Activated naive CD4-positive, alpha-beta T cell treated with anti-CD3 and anti-CD28 coated beads, Interleukin-2, amount 10 ng/mL, durations not matched to agents 7 days and 5 days (primary cell): Measurements from ENCODE around the gene SIPA1.
"Not testable (repeated sequence)": the region's sequence is repeated elsewhere in the genome, so short reads cannot be mapped to it uniquely, and the experiment has no call there.

ENCODE experiments used
- CTCF ChIA-PET: fragments of 350-600 bp; sonication (Branson Sonifier 250); formaldehyde crosslinking; loops from one replicate; lab custom pipeline; 2021; ENCODE audit warnings: antibody characterized with exemption; lab: Charles Lee
- DNase-seq: peaks from one replicate; pipeline ENCODE4 v3.0.0-alpha.2; 2020
- H3K27ac Mint-ChIP-seq: one replicate; pipeline ENCODE4 v1.8.0; 2021; ENCODE audit warnings: mild to moderate bottlenecking, moderate library complexity, mixed read lengths
- H3K27me3 Mint-ChIP-seq: one replicate; pipeline ENCODE4 v1.8.0; 2021; ENCODE audit warnings: mild to moderate bottlenecking, mixed read lengths
- H3K36me3 Mint-ChIP-seq: one replicate; pipeline ENCODE4 v1.8.0; 2021; ENCODE audit warnings: mixed read lengths
- H3K4me1 Mint-ChIP-seq: one replicate; pipeline ENCODE4 v1.8.0; 2021; ENCODE audit warnings: mixed read lengths
- H3K4me3 Mint-ChIP-seq: one replicate; pipeline ENCODE4 v1.8.0; 2021; ENCODE audit warnings: mild to moderate bottlenecking, moderate library complexity, mixed read lengths
- H3K9me3 Mint-ChIP-seq: one replicate; pipeline ENCODE4 v1.8.0; 2021; ENCODE audit warnings: mixed read lengths

SIPA1 gene

DNA sequence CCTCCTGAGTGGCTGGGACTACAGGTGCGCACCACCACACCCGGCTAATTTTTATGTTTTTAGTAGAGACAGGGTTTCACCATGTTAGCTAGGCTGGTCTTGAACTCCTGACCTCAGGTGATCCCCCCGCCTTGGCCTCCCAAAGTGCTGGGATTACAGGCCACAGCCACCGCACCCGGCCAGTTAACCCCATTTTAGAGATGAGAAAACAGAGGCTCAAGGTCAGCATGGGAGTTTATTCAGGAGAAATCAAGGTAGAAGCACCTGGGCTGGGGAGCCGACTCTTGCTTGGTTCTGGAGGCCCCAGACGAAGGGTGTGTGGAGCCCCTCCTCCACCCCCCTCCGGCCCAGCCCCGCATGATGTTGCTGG is 1.3 kb downstream of the SIPA1 start:
- not testable (repeated sequence) for H3K9me3 Mint-ChIP-seq, H3K27me3 Mint-ChIP-seq, DNase-seq
- Mint-ChIP-seq H3K27ac (peak overlapping the region; percentile 94), H3K36me3 (peaks cover 51% of the 10 kb centered on the region), H3K4me1 (peaks cover 67% of the 10 kb centered on the region), H3K4me3 (peak overlapping the region; percentile 88)
- CTCF ChIA-PET: interaction anchor here (1.2 to 4.2 kb wide), 5 partner anchors 13 to 28 kb away, joined by 3 to 21 read pairs (median 4); no protein-coding TSS in a partner anchor

DNA sequence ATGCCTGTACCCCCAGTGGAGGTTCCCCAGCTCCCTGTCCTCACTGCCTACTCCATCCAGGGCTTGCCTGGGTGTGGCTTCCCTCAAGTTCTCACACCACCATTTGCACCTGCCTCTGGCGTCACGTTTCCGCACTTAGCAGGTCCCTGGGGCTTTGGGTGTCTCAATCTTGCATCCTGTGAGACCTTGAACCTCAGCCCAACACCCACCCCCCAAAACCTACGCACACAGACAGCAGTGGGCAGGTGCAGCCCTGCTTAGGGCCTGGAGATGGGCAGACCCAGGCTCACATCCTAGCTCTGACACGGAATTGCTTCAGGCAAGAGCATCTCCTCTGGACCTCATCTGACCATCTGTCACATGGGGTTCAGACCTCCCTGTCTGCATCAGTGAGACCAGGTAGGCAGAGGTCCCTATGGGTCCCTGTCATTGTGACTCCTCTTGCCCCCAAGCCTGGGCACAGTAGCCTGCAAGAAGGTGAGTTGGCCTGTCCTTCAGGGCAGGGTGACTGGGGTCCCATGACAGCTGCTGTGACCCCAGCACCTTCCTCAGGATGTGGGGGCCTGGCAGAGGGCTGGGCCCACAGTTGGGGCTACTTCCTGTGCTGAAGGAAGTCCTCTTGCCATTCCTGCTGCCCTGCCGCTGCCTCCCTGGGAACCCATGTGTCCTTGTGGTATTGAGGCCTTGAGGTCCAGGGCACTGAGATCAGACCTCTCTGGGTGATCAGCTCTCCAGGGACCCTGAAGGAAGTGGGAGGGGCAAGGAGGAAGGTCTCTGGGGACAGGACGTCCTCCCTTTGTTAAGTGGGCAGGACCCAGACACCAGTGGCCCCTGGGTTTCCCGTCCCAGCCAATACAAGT is 2.0 kb downstream of the SIPA1 start:
- Mint-ChIP-seq H3K27me3 (no peaks in the 10 kb centered on the region), H3K36me3 (peaks cover 54% of the 10 kb centered on the region), H3K4me3 (peak overlapping the region; percentile 88), H3K27ac (peak overlapping the region; percentile 94), H3K9me3 (no peaks in the 10 kb centered on the region), H3K4me1 (peaks cover 64% of the 10 kb centered on the region)
- DNase-seq: peak; percentile 86
- CTCF ChIA-PET: interaction anchor here (0.9 to 4.2 kb wide), 5 partner anchors 14 to 140 kb away, joined by 3 to 21 read pairs (median 3); no protein-coding TSS in a partner anchor

DNA sequence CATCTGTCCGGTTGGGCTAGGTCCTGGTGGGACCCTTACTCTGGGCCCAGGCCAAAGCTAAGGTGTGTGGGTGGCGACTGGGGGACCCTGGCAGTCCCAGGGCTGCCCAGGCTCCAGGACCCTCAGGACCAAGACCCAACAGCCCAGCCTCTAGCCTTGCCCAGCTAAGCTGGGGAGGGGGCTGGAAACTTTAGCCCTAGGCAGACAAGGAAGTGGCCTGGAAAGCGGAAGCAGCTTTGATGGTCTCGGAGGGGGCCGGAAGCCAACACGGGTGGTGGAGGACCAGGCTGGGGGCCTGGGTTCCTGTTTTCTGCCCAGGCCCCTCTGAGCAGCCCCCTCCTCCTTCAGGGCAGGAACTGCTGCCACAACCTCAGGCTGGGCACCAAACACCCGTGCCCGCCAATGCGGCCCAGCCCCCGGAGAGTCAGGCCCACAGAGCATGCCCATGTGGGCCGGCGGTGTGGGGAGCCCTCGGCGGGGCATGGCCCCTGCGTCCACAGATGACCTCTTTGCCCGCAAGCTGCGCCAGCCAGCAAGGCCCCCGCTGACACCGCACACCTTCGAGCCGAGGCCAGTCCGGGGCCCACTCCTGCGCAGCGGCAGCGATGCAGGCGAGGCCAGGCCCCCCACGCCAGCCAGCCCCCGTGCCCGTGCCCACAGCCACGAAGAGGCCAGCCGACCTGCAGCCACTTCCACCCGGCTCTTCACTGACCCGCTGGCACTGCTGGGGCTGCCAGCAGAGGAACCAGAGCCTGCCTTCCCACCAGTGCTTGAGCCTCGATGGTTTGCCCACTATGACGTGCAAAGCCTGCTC is 2.8 kb downstream of the SIPA1 start:
- DNase-seq: peak; percentile 70
- CTCF ChIA-PET: interaction anchor here (0.9 to 4.2 kb wide), 4 partner anchors 15 to 139 kb away, joined by 3 to 21 read pairs (median 4); no protein-coding TSS in a partner anchor
- peaks cover 64% of the 10 kb centered on the region for H3K4me1 Mint-ChIP-seq
- H3K36me3 Mint-ChIP-seq: peaks cover 54% of the 10 kb centered on the region
- H3K9me3 Mint-ChIP-seq: no peaks in the 10 kb centered on the region
- peak overlapping the region; percentile 94 for H3K27ac Mint-ChIP-seq
- H3K27me3 Mint-ChIP-seq: no peaks in the 10 kb centered on the region
- H3K4me3 Mint-ChIP-seq: peak overlapping the region; percentile 88

DNA sequence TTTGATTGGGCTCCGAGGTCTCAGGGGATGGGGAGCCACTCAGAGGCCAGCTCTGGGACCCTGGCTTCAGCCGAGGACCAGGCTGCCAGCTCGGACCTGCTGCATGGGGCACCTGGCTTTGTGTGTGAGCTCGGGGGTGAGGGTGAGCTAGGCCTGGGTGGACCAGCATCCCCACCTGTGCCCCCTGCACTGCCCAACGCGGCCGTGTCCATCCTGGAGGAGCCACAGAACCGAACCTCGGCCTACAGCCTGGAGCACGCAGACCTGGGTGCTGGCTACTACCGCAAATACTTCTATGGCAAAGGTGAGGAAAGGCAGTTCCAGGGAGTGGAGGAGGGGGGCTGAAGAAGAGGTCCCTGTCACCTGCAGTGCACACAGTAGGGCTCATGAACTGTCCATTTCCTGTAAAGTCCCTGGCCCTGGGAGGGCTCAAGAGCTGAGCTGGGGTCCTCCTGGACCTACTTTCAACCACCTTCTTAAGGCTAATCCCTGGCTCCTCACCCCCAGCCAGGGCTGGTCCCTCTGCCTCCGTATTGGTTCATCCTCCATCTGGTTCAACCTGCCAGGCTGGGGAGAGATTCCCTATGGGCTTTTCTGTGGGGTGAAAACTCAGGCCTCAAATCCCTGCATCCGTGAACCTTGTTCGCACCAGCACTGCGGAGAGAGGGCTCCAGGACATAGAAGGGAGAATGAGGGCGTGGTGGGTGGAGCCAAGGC is 3.6 kb downstream of the SIPA1 start:
- H3K4me1 Mint-ChIP-seq: peaks cover 65% of the 10 kb centered on the region
- CTCF ChIA-PET: interaction anchor here (1.9 to 4.2 kb wide), 2 partner anchors 15 to 16 kb away, joined by 6 to 21 read pairs; no protein-coding TSS in a partner anchor
- peaks cover 54% of the 10 kb centered on the region for H3K36me3 Mint-ChIP-seq

DNA sequence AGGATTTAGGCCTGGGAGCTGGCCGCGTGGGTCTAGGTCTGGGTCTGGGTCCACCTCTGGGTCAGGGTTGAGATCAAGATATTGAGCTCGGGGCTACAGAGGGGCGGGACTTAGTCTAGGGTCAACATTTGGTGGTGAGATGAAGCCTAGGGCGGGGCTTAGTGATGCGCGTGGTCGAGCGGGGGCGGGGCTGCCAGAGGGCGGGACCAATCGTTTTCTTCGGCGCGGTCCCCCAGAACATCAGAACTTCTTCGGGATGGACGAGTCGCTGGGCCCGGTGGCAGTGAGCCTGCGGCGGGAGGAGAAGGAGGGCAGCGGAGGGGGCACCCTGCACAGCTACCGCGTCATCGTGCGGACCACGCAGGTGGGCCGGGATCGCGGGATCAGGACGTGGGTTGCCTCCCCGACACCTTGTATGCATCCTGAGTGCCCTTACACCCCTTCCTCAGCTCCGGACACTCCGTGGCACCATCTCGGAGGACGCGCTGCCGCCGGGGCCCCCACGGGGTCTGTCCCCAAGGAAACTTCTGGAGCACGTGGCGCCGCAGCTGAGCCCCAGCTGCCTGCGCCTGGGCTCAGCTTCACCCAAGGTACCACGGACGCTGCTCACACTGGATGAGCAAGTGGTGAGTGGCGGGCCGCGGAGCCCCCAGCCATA is 4.2 kb downstream of the SIPA1 start:
- DNase-seq: peak; percentile 53
- H3K27me3 Mint-ChIP-seq: no peaks in the 10 kb centered on the region
- no peaks in the 10 kb centered on the region for H3K9me3 Mint-ChIP-seq
- peaks cover 49% of the 10 kb centered on the region for H3K36me3 Mint-ChIP-seq
- H3K27ac Mint-ChIP-seq: peak overlapping the region; percentile 83
- peaks cover 61% of the 10 kb centered on the region for H3K4me1 Mint-ChIP-seq
- CTCF ChIA-PET: interaction anchor here (1.0 to 1.9 kb wide), 2 partner anchors 12 to 16 kb away, joined by 3 to 6 read pairs; no protein-coding TSS in a partner anchor
- peak overlapping the region; percentile 88 for H3K4me3 Mint-ChIP-seq

More for the DNA sequence above, 3.6 kb downstream of the SIPA1 start:
- Mint-ChIP-seq H3K27ac (peak overlapping the region; percentile 83), H3K4me3 (peak overlapping the region; percentile 88), H3K27me3 (no peaks in the 10 kb centered on the region), H3K9me3 (no peaks in the 10 kb centered on the region)
- no peak for DNase-seq

DNA sequence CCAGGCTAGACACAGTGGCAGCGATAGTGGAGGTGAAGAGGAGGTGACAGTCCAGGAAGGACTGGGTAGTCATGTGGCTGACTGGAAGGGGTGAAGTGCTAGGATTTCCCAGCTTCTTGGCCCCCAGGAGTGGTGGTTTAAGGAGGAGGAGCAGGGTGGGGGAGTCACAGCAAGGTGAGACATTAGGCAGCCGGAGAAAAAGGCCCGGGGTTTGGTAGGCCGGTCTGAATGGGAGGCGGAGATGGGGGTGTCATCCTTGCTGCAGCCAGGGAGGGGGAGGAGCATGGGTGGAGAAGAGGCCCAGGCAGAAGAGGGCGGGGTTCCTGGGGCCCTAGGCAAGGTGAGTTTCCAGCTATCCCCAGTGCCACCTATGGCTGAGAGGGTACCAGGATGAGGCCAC is 6.1 kb downstream of the SIPA1 start:
- Mint-ChIP-seq H3K4me1 (peaks cover 48% of the 10 kb centered on the region), H3K9me3 (no peaks in the 10 kb centered on the region), H3K27me3 (no peaks in the 10 kb centered on the region), H3K4me3 (no peak overlapping the region), H3K36me3 (peaks cover 53% of the 10 kb centered on the region), H3K27ac (peak overlapping the region; percentile 30)
- CTCF ChIA-PET: interaction anchor here (1.0 kb wide), 1 partner anchor 19 kb away, joined by 3 read pairs; the partner anchor contains the start of gene RELA
- DNase-seq: peak; percentile 51

DNA sequence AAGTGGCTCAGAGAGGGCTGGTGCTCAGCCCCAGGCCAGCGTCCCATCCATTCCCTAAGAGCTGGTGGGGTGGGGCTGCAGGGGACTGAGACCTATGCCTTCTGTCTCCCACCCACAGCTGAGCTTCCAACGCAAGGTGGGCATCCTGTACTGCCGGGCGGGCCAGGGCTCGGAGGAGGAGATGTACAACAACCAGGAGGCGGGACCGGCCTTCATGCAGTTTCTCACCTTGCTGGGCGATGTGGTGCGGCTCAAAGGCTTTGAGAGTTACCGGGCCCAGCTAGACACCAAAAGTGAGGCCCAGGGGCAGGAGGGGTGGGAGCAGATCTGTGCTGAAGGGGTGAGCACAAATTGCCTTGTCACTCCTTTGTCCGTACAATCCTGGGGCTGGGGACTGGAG is 6.9 kb downstream of the SIPA1 start:
- H3K4me1 Mint-ChIP-seq: peaks cover 40% of the 10 kb centered on the region
- H3K9me3 Mint-ChIP-seq: no peaks in the 10 kb centered on the region
- no peak overlapping the region for H3K27ac Mint-ChIP-seq
- no peaks in the 10 kb centered on the region for H3K27me3 Mint-ChIP-seq
- peaks cover 54% of the 10 kb centered on the region for H3K36me3 Mint-ChIP-seq
- CTCF ChIA-PET: interaction anchor here (1.0 kb wide), 1 partner anchor 18 kb away, joined by 3 read pairs; the partner anchor contains the start of gene RELA
- no peak overlapping the region for H3K4me3 Mint-ChIP-seq
- DNase-seq: no peak

DNA sequence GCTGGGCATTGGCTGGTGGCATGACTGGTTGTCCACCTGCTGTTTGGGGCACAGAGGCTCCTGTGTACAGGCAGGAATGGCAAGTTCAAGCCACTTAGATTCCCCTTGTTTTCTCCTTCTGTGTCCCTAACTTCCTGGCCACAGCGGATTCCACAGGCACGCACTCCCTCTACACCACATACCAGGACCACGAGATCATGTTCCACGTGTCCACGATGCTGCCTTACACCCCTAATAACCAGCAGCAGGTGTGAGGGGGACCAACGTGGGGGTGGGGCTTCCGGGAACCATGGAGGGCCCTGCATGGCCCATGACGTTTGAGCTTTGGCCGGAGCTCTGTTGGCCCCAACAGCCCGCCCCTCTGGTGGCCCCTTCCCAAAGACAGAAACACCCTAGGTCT is 7.8 kb downstream of the SIPA1 start:
- Mint-ChIP-seq H3K27ac (no peak overlapping the region), H3K9me3 (no peaks in the 10 kb centered on the region), H3K4me1 (peaks cover 36% of the 10 kb centered on the region), H3K4me3 (no peak overlapping the region), H3K36me3 (peaks cover 54% of the 10 kb centered on the region), H3K27me3 (no peaks in the 10 kb centered on the region)
- CTCF ChIA-PET: no interaction called here
- DNase-seq: no peak

DNA sequence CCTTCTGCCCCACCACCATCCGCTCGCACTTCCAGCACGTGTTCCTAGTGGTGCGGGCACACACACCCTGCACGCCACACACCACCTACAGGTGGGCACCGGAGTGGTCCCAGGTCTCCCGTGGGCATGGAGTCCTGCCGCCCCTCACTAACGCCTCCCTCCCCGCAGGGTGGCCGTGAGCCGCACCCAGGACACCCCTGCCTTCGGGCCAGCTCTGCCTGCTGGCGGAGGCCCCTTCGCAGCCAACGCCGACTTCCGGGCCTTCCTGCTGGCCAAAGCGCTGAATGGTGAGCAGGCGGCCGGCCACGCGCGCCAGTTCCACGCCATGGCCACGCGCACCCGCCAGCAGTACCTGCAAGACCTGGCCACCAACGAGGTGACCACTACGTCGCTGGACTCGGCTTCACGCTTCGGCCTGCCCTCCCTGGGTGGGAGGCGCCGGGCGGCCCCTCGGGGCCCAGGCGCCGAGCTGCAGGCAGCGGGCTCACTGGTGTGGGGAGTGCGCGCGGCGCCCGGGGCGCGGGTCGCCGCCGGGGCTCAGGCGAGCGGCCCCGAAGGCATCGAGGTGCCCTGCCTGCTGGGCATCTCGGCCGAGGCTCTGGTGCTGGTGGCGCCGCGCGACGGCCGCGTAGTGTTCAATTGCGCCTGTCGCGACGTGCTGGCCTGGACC is 8.5 kb downstream of the SIPA1 start:
- H3K27ac Mint-ChIP-seq: no peak overlapping the region
- CTCF ChIA-PET: no interaction called here
- no peak overlapping the region for H3K4me3 Mint-ChIP-seq
- H3K4me1 Mint-ChIP-seq: peaks cover 38% of the 10 kb centered on the region
- no peaks in the 10 kb centered on the region for H3K27me3 Mint-ChIP-seq
- peaks cover 55% of the 10 kb centered on the region for H3K36me3 Mint-ChIP-seq
- no peaks in the 10 kb centered on the region for H3K9me3 Mint-ChIP-seq
- no peak for DNase-seq

DNA sequence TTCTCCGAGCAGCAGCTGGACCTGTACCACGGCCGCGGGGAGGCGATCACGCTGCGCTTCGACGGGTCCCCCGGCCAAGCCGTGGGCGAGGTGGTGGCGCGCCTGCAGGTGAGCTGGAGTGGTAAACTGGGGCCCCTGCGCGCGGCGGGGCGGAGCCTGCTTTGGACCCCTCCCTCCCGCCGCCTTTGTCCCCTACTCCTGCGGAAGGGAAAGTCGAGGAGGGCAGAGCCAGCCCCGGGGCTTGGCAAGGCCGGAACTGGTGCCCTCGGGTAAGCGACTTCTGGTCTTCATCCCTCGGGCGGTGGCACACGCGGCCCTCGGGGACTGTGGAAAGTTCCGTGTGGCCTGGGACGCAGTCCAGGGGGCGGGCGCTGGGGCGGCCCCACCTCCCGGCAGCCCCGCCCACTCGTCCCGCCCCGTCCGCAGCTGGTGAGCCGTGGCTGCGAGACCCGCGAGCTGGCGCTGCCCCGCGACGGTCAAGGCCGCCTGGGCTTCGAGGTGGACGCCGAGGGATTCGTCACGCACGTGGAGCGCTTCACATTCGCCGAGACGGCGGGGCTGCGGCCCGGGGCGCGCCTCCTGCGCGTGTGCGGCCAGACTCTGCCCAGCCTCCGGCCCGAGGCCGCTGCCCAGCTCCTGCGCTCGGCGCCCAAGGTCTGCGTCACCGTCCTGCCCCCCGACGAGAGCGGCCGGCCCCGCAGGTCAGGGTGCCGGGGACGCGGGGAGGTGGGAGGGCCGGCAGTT is 9.2 kb downstream of the SIPA1 start:
- Mint-ChIP-seq H3K4me1 (peaks cover 38% of the 10 kb centered on the region), H3K27ac (no peak overlapping the region), H3K9me3 (no peaks in the 10 kb centered on the region), H3K4me3 (no peak overlapping the region), H3K36me3 (peaks cover 57% of the 10 kb centered on the region), H3K27me3 (no peaks in the 10 kb centered on the region)
- DNase-seq: no peak
- CTCF ChIA-PET: no interaction called here

DNA sequence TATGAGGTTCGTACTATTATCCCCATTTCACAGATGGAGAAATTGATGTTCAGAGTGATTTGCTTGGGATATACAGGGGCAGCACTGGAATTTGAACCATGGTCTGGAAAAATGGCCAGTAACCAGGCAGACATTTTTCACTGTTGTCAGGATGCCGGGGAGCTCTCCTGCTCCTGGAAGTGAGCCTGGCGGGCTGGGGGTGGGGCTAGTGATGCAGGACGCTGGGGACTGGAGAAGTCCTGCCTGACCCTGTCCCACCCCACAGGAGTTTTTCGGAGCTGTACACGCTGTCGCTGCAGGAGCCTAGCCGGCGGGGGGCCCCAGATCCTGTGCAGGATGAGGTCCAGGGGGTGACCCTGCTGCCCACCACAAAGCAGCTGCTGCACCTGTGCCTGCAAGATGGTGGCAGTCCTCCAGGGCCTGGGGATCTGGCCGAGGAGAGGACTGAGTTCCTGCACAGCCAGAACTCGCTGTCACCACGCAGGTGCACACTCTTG is 11.1 kb downstream of the SIPA1 start:
- CTCF ChIA-PET: no interaction called here
- Mint-ChIP-seq H3K36me3 (peaks cover 48% of the 10 kb centered on the region), H3K4me3 (no peak overlapping the region), H3K27me3 (no peaks in the 10 kb centered on the region), H3K27ac (no peak overlapping the region), H3K9me3 (no peaks in the 10 kb centered on the region), H3K4me1 (peaks cover 44% of the 10 kb centered on the region)
- no peak for DNase-seq
